H7 (cell line): ENCODE results near the gene UMODL1. TPM values are rescaled to one million over a fixed set of nuclear protein-coding genes. Genes with fewer than 3 reads are reported as not detected.

Experiments
- DNase-seq: peaks from one replicate; pipeline ENCODE4 v3.0.0; 2012
- H3K27me3 ChIP-seq: 2 replicates; pipeline ENCODE4 v1.6.0; 2011; ENCODE audit warnings: mild to moderate bottlenecking, low read length; ENCODE audit not compliant: control insufficient read depth, insufficient read depth
- H3K36me3 ChIP-seq: replicated peaks from 2 replicates; pipeline ENCODE4 v1.5.1; 2011; ENCODE audit warnings: low read length; ENCODE audit not compliant: control insufficient read depth, insufficient read depth
- H3K4me3 ChIP-seq: 2 replicates; pipeline ENCODE4 v1.5.1; 2011; ENCODE audit warnings: low read depth, mild to moderate bottlenecking, control low read depth, low read length, moderate library complexity; ENCODE audit not compliant: insufficient read depth
- total RNA-seq: library from RNA; depleted of rRNA; stranded (reverse); fragments of >200 nt; shearing (Covaris generic); gene quantifications from 2 replicates; pipeline ENCODE4 v1.2.3, GENCODE V29; 2014

Gene UMODL1
- total RNA-seq, 1 experiment from 2014 or later = 0.73 TPM

GRCh38 chr21:42061195-42061985 is 9.7 kb upstream of the UMODL1 start:
- peak; percentile 59 for DNase-seq
- no peak overlapping the region for H3K4me3 ChIP-seq
- no peaks in the 10 kb centered on the region for H3K36me3 ChIP-seq
- H3K27me3 ChIP-seq = no peaks in the 10 kb centered on the region

DNA sequence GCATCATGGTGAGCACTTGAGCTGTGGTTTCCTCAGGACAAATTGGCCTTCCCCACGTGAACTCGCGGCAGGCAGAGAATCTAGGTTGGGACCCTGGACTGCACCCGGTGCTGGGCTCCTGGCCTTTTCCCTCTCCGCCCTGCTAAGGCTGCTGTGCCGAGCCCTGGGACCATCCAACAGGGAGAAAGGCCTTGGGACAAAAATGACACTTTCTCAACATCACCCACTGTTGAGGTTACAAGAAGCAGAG is 9.2 kb upstream of the UMODL1 start:
- Histone ChIP-seq H3K27me3 (no peaks in the 10 kb centered on the region), H3K36me3 (no peaks in the 10 kb centered on the region), H3K4me3 (no peak overlapping the region)
- no peak for DNase-seq

DNA sequence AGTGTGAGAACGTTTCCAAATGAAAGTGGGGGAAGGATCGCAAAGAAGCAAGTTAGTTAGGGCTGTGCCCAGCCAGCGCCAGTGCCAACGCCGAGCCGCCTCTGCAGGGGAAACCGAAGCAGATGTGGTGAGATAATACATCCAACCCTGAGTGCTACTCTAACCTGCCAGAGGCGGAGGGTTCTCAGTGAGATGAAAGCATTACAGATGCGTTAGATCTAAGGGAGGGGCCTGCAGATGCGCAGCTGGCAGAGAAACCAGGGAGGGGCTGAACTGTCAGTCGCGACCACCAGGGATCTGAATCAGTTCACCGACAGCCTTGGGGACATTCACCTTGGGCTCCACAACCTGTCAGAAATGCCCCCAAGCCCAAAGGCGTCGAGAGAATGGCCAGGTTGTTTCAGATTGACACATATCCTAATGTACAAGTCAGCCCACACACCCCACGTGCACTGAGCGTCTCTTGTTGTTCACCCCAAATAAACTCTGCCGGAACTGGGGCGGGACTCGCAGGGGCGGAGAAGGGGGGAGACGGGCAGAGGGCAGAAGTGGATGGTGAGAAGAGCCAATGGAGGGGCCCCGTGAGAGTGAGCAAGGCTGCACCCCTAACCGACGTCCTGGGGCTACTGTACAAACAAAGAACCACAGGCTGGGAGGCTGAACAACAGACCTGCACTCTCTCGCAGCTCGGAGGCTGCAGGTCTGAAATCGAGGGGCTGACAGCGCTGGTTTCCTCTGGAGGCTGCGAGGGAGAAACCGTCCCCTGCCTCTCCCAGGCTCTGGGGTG is 8.7 kb upstream of the UMODL1 start:
- no peaks in the 10 kb centered on the region for H3K36me3 ChIP-seq
- DNase-seq = peak; percentile 72

GRCh38 chr21:42063191-42063570 is 7.9 kb upstream of the UMODL1 start:
- Histone ChIP-seq H3K36me3 (no peaks in the 10 kb centered on the region), H3K4me3 (no peak overlapping the region), H3K27me3 (no peaks in the 10 kb centered on the region)
- DNase-seq = no peak

More for the DNA sequence above, 8.7 kb upstream of the UMODL1 start:
- Histone ChIP-seq H3K27me3 (no peaks in the 10 kb centered on the region), H3K4me3 (no peak overlapping the region)

- no peaks in the 10 kb centered on the region for H3K36me3 ChIP-seq
- H3K4me3 ChIP-seq = no peak overlapping the region
- peak; percentile 65 for DNase-seq
- no peaks in the 10 kb centered on the region for H3K27me3 ChIP-seq
Observed at GRCh38 chr21:42063571-42064521, 7.3 kb upstream of the UMODL1 start.

DNA sequence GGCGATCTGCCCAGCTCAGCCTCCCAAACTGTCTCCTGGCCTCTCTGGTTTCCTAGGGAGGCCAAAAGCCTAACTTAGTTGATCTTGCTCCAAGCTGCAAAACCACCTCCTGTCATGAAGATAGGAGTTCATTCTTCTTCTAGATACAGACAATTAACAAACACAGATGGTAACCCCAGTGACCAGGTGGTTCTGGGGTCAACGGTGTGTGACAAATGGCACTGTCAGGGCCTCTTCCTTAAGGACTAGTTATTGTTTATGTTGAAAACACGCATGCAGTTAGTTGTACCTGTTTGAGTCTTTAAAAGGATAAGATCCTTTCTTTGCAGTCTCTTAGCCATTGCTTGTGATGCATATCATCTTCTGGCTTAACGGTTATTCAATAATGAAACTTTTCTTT is 4.6 kb upstream of the UMODL1 start:
- no peaks in the 10 kb centered on the region for H3K27me3 ChIP-seq
- DNase-seq = no peak
- H3K4me3 ChIP-seq = no peak overlapping the region
- no peaks in the 10 kb centered on the region for H3K36me3 ChIP-seq

GRCh38 chr21:42067531-42068255 is 3.4 kb upstream of the UMODL1 start:
- H3K36me3 ChIP-seq = no peaks in the 10 kb centered on the region
- no peaks in the 10 kb centered on the region for H3K27me3 ChIP-seq
- DNase-seq = no peak
- H3K4me3 ChIP-seq = no peak overlapping the region

DNA sequence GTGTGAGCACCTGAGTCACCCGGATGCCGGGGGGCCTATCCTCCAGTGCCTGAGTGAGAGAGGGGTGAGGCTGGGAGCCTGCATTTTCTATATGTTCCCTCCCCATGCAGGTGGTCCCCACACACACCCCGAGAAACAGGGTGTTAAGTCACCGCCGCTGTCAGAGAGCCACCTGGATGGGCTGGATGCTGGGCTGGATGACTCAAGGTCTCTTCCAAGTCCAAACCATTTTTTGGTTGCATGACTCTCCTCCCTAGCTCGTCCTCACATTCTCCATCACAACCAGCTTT is 2.9 kb upstream of the UMODL1 start:
- DNase-seq = no peak
- Histone ChIP-seq H3K4me3 (no peak overlapping the region), H3K27me3 (no peaks in the 10 kb centered on the region), H3K36me3 (no peaks in the 10 kb centered on the region)

GRCh38 chr21:42068592-42068991 is 2.5 kb upstream of the UMODL1 start:
- Histone ChIP-seq H3K4me3 (no peak overlapping the region), H3K27me3 (no peaks in the 10 kb centered on the region), H3K36me3 (no peaks in the 10 kb centered on the region)
- no peak for DNase-seq

DNA sequence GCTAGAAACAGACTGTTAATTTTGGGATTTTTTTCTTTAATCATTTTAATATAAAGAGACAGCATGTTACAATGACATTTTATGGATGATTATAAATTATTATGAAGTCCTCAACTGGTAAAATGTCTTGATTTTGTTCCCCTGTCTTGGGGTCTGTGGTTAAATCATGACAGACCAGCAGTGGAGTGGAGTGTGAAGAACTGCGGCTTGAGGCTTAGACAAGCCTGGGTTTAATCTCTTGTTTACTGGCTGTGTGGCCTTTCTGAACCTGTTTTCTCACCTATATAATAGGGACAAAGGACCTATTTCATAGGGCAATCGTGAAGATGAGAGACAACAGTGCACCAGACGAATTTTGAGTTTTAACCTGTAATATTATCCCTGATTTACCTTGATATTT is 1.8 kb upstream of the UMODL1 start:
- Histone ChIP-seq H3K36me3 (no peaks in the 10 kb centered on the region), H3K4me3 (no peak overlapping the region), H3K27me3 (no peaks in the 10 kb centered on the region)
- DNase-seq = no peak

DNA sequence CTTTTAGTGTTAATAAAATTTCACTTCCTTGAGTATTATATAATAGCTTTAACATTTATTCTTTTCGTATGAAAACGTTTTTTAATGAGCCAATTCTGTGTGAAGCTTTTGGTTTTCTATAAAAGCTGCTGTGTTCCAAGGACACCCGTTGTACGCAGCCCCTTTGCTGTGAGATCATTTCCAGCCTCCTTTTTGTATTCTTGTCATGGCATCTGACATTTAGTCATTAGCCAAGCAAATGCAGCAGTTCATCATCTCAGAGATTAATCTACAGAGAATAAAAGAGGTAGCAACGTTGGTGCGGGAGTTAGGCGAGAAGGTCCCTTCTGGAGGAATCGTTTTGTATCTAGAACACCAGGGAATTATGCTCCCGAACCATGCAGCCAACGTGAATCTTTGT is 1.3 kb upstream of the UMODL1 start:
- Histone ChIP-seq H3K4me3 (no peak overlapping the region), H3K36me3 (no peaks in the 10 kb centered on the region), H3K27me3 (no peaks in the 10 kb centered on the region)
- DNase-seq = no peak

DNA sequence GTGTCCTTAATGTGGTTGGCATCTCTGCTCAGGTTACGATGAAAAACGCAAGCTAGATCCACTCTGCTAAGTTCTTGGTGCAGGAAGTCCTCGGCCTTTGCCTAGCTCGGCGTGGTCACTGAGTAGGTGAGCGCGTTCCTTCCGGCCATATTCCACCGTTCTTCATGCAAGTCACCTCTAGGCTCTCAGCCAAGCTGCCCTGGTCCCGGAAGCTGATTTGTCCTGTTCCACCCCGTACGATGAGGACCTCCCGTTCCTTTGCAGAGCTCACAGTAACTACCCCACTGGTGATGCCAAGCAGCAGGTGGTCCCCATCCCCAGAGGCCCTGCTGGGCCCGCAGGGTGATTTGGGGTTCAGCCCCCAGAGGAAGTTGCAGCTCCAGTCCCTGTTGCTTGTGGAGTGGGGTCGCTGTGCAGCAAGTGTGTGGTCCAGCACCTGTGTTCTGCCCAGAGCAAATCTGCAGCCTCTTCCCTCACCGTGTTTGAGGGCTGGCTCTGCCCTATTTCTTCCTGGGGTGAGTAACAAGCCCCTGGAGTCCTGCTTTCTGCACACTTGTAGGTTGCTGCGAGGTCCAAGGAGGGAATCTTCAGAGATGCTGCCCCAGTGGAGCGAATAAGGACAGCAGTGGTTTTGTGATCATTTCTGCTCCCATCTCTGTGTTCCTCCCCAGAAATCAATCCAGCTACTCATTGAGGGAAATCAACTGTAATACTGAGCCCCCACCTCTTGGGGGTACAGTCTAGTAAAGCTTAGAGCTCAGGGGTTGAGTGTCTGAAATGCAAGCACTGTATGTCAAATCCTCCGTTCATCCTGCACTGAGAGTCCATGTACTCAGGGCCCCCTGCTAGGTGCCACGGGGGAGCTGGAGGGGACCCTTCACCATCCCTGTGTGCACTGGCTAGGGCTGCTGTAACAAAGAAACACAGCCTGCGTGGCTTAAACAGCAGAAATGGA is 2.3 kb downstream of the UMODL1 start:
- Histone ChIP-seq H3K4me3 (no peak overlapping the region), H3K27me3 (no peaks in the 10 kb centered on the region), H3K36me3 (no peaks in the 10 kb centered on the region)
- no peak for DNase-seq

DNA sequence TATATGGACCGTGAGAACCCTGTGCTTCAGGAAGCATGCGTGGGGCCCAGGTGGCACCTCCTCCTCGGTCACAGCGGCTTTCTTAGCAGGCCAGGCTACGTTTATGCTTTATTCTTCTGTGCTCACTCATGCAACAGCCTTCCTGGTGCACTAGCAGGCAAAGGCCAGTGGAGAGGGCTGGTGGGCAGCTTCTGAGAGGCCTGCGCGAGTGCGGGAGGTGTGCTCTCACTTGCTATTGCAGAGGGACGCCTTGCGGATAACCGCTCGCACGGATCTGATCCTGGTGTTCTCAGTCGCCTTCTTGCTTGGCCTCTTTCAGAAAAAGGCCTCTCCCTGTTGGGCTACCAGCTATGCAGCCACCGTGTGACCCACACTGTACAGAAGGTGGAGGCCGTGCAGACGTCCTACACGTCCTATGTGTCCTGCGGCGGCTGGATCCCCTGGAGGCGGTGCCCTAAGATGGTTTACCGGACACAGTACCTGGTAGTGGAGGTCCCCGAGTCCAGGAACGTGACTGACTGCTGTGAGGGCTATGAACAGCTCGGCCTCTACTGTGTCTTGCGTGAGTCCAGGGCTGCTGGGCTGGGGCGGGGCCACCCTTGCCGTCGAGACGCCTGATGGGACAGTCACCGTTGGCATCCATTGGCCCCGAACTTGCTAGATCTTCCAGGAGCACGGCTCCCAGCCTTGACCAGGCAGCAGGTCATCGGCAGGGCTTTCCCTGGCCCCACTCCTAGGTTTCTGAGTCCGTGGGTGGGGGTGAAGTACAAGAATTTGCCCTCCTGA is 4.8 kb downstream of the UMODL1 start:
- DNase-seq = no peak
- no peak overlapping the region for H3K4me3 ChIP-seq

More for the DNA sequence above, 4.8 kb downstream of the UMODL1 start:
- Histone ChIP-seq H3K36me3 (no peaks in the 10 kb centered on the region), H3K27me3 (no peaks in the 10 kb centered on the region)
